GM19438 (cell line): ENCODE measurements around the gene NEO1.

Experiments used
- ATAC-seq: cut with Tn5 transposase; IDR thresholded peaks from one replicate; pipeline ENCODE4 v1.9.1; 2021; ENCODE audit warnings: low read depth; ENCODE audit not compliant: unreplicated experiment

The NEO1 gene

GRCh38 chr15:73051807-73052652 is at the start of gene NEO1:
NEO1 (plus strand) TSS chr15:73052463; CDS start chr15:73052676, 213 bp downstream.
- ATAC-seq: peak; percentile 54

- ATAC-seq: no peak
Observed at GRCh38 chr15:73004462-73004861, 47.8 kb upstream of the NEO1 start.

- ATAC-seq: no peak
Observed at GRCh38 chr15:73005032-73005431, 47.2 kb upstream of the NEO1 start.

- ATAC-seq: no peak
Observed at GRCh38 chr15:73005446-73005845, 46.8 kb upstream of the NEO1 start.

- ATAC-seq: no peak
Observed at GRCh38 chr15:73006523-73006922, 45.7 kb upstream of the NEO1 start.

- ATAC-seq: no peak
Observed at GRCh38 chr15:73009066-73010056, 42.9 kb upstream of the NEO1 start.

- no peak for ATAC-seq
Observed at GRCh38 chr15:73010154-73011152, 41.8 kb upstream of the NEO1 start.

- no peak for ATAC-seq
Observed at GRCh38 chr15:73014904-73015303, 37.4 kb upstream of the NEO1 start.

GRCh38 chr15:73015493-73015892 is 36.8 kb upstream of the NEO1 start:
- no peak for ATAC-seq

- no peak for ATAC-seq
Observed at GRCh38 chr15:73017987-73018386, 34.3 kb upstream of the NEO1 start.

GRCh38 chr15:73019154-73019553 is 33.1 kb upstream of the NEO1 start:
- no peak for ATAC-seq

- no peak for ATAC-seq
Observed at GRCh38 chr15:73019601-73020146, 32.6 kb upstream of the NEO1 start.

- ATAC-seq: no peak
Observed at GRCh38 chr15:73021139-73021621, 31.1 kb upstream of the NEO1 start.

- no peak for ATAC-seq
Observed at GRCh38 chr15:73022161-73022560, 30.1 kb upstream of the NEO1 start.

- ATAC-seq: no peak
Observed at GRCh38 chr15:73023071-73023470, 29.2 kb upstream of the NEO1 start.

- ATAC-seq: no peak
Observed at GRCh38 chr15:73024168-73024567, 28.1 kb upstream of the NEO1 start.

- no peak for ATAC-seq
Observed at GRCh38 chr15:73026511-73027054, 25.7 kb upstream of the NEO1 start.

- no peak for ATAC-seq
Observed at GRCh38 chr15:73028031-73028430, 24.2 kb upstream of the NEO1 start.

- no peak for ATAC-seq
Observed at GRCh38 chr15:73028831-73029451, 23.3 kb upstream of the NEO1 start.
